HG03139 (cell line): ENCODE data around the gene CXorf38.

Experiments
- ATAC-seq: cut with Tn5 transposase; IDR thresholded peaks from one replicate; pipeline ENCODE4 v1.9.1; 2021; ENCODE audit not compliant: unreplicated experiment

The CXorf38 gene

GRCh38 chrX:40647307-40648197 lies at the start of gene CXorf38:
CXorf38 (minus strand) TSS chrX:40647561; CDS start chrX:40647520, 41 bp downstream.
- peak; percentile 55 for ATAC-seq

- ATAC-seq: no peak
Measured at GRCh38 chrX:40694802-40695201, 47.4 kb upstream of the CXorf38 start.

GRCh38 chrX:40688929-40689328 lies 41.6 kb upstream of the CXorf38 start:
- ATAC-seq: no peak

GRCh38 chrX:40687169-40687568 lies 39.8 kb upstream of the CXorf38 start:
- no peak for ATAC-seq

- no peak for ATAC-seq
Measured at GRCh38 chrX:40685362-40685918, 38.1 kb upstream of the CXorf38 start.

GRCh38 chrX:40684092-40684491 lies 36.7 kb upstream of the CXorf38 start:
- no peak for ATAC-seq

GRCh38 chrX:40683245-40683644 lies 35.9 kb upstream of the CXorf38 start:
- ATAC-seq: no peak

GRCh38 chrX:40671126-40671525 lies 23.8 kb upstream of the CXorf38 start:
- ATAC-seq: no peak

- no peak for ATAC-seq
Measured at GRCh38 chrX:40663880-40664630, 16.7 kb upstream of the CXorf38 start.

GRCh38 chrX:40663078-40663740 lies 15.8 kb upstream of the CXorf38 start:
- no peak for ATAC-seq

- ATAC-seq: no peak
Measured at GRCh38 chrX:40661489-40661888, 14.1 kb upstream of the CXorf38 start.

- no peak for ATAC-seq
Measured at GRCh38 chrX:40660381-40660780, 13.0 kb upstream of the CXorf38 start.

GRCh38 chrX:40653535-40653934 lies 6.2 kb upstream of the CXorf38 start:
- no peak for ATAC-seq

GRCh38 chrX:40652664-40653063 lies 5.3 kb upstream of the CXorf38 start:
- no peak for ATAC-seq

- no peak for ATAC-seq
Measured at GRCh38 chrX:40651620-40652223, 4.4 kb upstream of the CXorf38 start.

- ATAC-seq: peak; percentile 26
Measured at GRCh38 chrX:40646489-40647306, 663 bp downstream of the CXorf38 start.

GRCh38 chrX:40644821-40645358 lies 2.5 kb downstream of the CXorf38 start:
- no peak for ATAC-seq

- ATAC-seq: no peak
Measured at GRCh38 chrX:40644176-40644575, 3.2 kb downstream of the CXorf38 start.

- no peak for ATAC-seq
Measured at GRCh38 chrX:40637687-40638086, 9.7 kb downstream of the CXorf38 start.

- ATAC-seq: no peak
Measured at GRCh38 chrX:40632199-40632598, 15.2 kb downstream of the CXorf38 start.
